ENCODE measurements around the gene MYO1F.
A peak's percentile ranks its signal among the peaks of the same experiment; 100 is the strongest.
"Not testable (repeated sequence)": the region's sequence is repeated elsewhere in the genome, so short reads cannot be mapped to it uniquely, and the experiment has no call there.

MYO1F gene

GRCh38 chr19:8528500-8528899 lies 48.7 kb downstream of the MYO1F start:
- Histone ChIP-seq H3K27ac (no peak overlapping the region), H3K9ac (no peak overlapping the region), H3K27me3 (no peaks in the 10 kb centered on the region), H3K4me3 (no peak overlapping the region), H3K4me2 (no peak overlapping the region), H3K4me1 (0 out of 2 replicates have a peak, but pooled peaks cover 12% of the 10 kb centered on the region), H3K36me3 (peaks cover 30% of the 10 kb centered on the region), H3K9me3 (peaks cover 16% of the 10 kb centered on the region), H4K20me1 (no peaks in the 10 kb centered on the region)
- no peak for TF ChIP-seq Cebpa-rat (IDR thresholded peaks at IDR 0.05)

DNA sequence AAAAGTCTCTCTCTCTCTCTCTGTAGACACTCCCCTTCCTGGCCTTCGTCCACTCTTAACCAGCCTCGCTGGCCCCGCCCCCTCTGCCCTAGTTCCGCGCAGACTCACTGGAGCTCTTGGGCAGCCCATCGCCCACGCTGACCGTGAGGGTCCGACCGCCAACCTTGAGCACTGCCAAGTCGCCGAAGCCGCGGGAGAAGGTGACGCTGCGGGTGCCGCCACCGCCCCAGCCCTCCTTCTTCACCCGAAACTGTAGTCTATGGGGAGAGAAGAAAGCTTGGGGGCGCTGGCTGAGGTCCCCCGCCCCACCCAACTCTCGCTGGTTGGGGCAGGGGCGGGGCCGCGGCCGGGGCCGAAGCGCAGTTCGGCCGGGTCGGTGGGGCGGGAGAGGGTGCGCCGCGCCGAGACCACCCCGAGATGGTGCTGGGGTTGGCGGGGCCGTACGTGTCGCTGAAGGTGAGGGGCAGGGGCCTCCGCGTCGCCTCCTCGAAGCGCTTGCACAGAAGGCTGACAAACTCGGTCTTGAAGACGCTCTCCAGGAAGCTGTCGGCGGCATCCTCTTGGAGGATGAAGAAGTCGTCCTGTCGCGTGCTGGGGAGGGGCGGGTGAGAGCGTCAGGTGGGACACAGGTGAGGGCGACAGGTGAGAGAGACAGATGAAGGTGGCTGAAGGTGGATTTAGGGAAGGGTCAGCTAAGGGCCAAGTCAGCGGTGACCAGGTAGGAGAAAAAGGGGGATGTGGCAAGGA lies 50.7 kb downstream of the MYO1F start:
- no peak overlapping the region for H3K27ac ChIP-seq
- peaks cover 16% of the 10 kb centered on the region for H3K9me3 ChIP-seq
- H3K27me3 ChIP-seq: no peaks in the 10 kb centered on the region
- 0 out of 2 replicates have a peak, but pooled peaks cover 12% of the 10 kb centered on the region for H3K4me1 ChIP-seq
- no peaks in the 10 kb centered on the region for H4K20me1 ChIP-seq
- no peak for TF ChIP-seq Cebpa-rat (IDR thresholded peaks at IDR 0.05)
- H3K4me3 ChIP-seq: peak overlapping the region; percentile 64
- 0 out of 2 replicates have a peak overlapping the region, but pooled peaks have one; percentile 53 for H3K9ac ChIP-seq
- peaks cover 30% of the 10 kb centered on the region for H3K36me3 ChIP-seq
- H3K4me2 ChIP-seq: peak overlapping the region; percentile 56

DNA sequence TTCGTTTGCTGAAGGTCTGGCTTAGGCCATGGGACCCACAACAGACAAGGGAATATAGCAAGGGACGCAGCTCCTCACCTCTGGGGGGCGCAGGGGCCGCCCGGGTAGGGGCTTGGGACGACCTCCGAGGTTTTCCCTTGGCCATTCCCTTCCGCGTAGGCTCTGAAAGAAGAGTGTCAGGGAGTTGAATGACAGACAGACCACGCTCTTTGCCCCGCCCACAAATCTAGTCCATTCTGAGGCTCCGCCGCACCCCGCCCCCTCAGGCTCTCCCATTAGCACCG lies 51.9 kb downstream of the MYO1F start:
- Histone ChIP-seq H3K27ac (no peak overlapping the region), H3K36me3 (peaks cover 29% of the 10 kb centered on the region), H3K4me2 (no peak overlapping the region), H3K9ac (no peak overlapping the region), H3K4me1 (0 out of 2 replicates have a peak, but pooled peaks cover 6% of the 10 kb centered on the region), H4K20me1 (no peaks in the 10 kb centered on the region), H3K4me3 (peak overlapping the region; percentile 64; the same call in 1 of the 2 replicates), H3K27me3 (no peaks in the 10 kb centered on the region), H3K9me3 (peaks cover 16% of the 10 kb centered on the region)
- no peak for TF ChIP-seq Cebpa-rat (IDR thresholded peaks at IDR 0.05)

DNA sequence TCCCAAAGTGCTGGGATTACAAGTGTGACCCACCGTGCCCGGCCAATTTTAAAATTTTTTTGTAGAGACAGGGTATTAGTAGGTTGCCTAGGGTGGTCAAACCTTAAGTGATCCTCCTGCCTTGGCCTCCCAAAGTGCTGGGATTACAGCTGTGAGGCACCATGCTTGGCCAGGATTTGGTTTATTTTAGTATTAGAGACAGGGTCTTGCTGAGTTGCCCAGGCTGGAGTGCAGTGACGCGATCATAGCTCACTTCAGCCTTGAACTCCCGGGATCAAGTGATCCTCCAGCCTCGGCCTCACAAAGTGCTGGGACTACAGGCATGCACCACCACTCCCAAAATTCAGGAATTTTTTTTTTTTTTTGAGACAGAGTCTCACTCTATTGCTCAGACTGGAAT lies 57.9 kb downstream of the MYO1F start:
- Histone ChIP-seq H3K4me2 (no peak overlapping the region), H3K9ac (no peak overlapping the region), H3K9me3 (no peaks in the 10 kb centered on the region), H3K27me3 (no peaks in the 10 kb centered on the region), H3K4me3 (no peak overlapping the region), H3K36me3 (no peaks in the 10 kb centered on the region; the same call in 1 of the 2 replicates), H3K4me1 (peaks cover 13% of the 10 kb centered on the region), H4K20me1 (no peaks in the 10 kb centered on the region), H3K27ac (no peak overlapping the region)
- no peak for TF ChIP-seq Cebpa-rat (IDR thresholded peaks at IDR 0.05)

- Histone ChIP-seq H3K4me3 (no peak overlapping the region), H3K27me3 (no peaks in the 10 kb centered on the region), H3K9me3 (no peaks in the 10 kb centered on the region), H3K9ac (no peak overlapping the region), H3K36me3 (no peaks in the 10 kb centered on the region; the same call in 1 of the 2 replicates), H3K4me1 (peaks cover 15% of the 10 kb centered on the region), H3K4me2 (no peak overlapping the region), H3K27ac (no peak overlapping the region), H4K20me1 (no peaks in the 10 kb centered on the region)
- TF ChIP-seq Cebpa-rat (IDR thresholded peaks at IDR 0.05): no peak
Observed at GRCh38 chr19:8518536-8518935, 58.7 kb downstream of the MYO1F start.

GRCh38 chr19:8517551-8518442 lies 59.4 kb downstream of the MYO1F start:
- peak overlapping the region; percentile 23 for H3K4me2 ChIP-seq
- H3K27ac ChIP-seq: no peak overlapping the region; the same call in 1 of the 2 replicates
- no peaks in the 10 kb centered on the region for H4K20me1 ChIP-seq
- H3K27me3 ChIP-seq: no peaks in the 10 kb centered on the region
- no peak overlapping the region for H3K9ac ChIP-seq
- H3K4me1 ChIP-seq: peaks cover 22% of the 10 kb centered on the region
- no peak; the same call in 1 of the 2 replicates for TF ChIP-seq Cebpa-rat (IDR thresholded peaks at IDR 0.05)
- H3K36me3 ChIP-seq: peaks cover 1% of the 10 kb centered on the region
- H3K4me3 ChIP-seq: no peak overlapping the region
- H3K9me3 ChIP-seq: no peaks in the 10 kb centered on the region

DNA sequence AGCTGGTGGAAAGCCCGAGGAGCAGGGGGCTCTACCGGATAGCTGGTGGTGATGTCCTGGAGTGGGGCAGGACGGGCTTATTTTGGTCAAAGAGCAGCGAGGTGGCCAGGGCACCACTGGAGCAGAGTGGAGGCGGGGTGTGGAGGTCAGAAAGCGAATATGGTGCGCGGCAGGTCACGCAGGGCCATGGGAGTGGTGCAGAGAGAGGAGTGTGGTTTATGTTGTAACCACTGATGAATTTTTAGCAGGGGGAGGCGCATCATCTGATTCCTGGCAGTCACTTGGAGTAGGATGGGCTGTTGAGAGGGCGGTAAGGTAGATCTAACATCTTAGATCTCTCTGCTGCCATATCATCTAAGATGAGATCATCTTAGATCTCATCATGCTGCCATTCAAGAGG lies 61.9 kb downstream of the MYO1F start:
- no peaks in the 10 kb centered on the region for H3K27me3 ChIP-seq
- no peak overlapping the region for H3K9ac ChIP-seq
- peaks cover 29% of the 10 kb centered on the region for H3K4me1 ChIP-seq
- no peak overlapping the region for H3K27ac ChIP-seq
- no peak overlapping the region for H3K4me2 ChIP-seq
- no peaks in the 10 kb centered on the region for H4K20me1 ChIP-seq
- H3K4me3 ChIP-seq: no peak overlapping the region
- no peaks in the 10 kb centered on the region for H3K9me3 ChIP-seq
- no peak for TF ChIP-seq Cebpa-rat (IDR thresholded peaks at IDR 0.05)
- H3K36me3 ChIP-seq: peaks cover 20% of the 10 kb centered on the region

DNA sequence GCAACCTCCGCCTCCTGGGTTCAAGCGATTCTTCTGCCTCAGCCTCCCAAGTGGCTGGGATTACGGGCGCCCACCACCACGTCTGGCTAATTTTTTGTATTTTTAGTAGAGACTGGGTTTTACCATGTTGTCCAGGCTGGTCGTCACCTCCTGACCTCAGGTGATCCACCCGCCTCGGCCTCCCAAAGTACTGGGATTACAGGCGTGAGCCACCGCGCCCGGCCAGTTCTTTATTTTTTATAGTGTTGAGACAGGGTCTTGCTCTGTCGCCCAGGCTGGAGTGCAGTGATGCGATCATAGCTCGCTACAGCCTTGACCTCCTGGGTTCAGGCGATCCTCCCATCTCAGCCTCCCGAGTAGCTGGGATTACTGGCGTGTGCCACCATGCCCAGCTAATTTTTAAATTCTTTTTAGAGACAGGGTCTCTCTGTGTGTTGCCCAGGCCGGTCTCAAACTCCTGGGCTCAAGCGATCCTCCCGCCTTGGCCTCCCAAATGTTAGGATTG lies 62.7 kb downstream of the MYO1F start:
- H3K4me2 ChIP-seq: peak overlapping the region; percentile 79
- H3K36me3 ChIP-seq: peaks cover 27% of the 10 kb centered on the region
- not testable (repeated sequence) for H3K9me3 ChIP-seq, H4K20me1 ChIP-seq, H3K27me3 ChIP-seq
- peak overlapping the region; percentile 83 for H3K4me3 ChIP-seq
- peaks cover 29% of the 10 kb centered on the region for H3K4me1 ChIP-seq
- peak overlapping the region; percentile 99 for H3K27ac ChIP-seq
- peak overlapping the region; percentile 99 for H3K9ac ChIP-seq

DNA sequence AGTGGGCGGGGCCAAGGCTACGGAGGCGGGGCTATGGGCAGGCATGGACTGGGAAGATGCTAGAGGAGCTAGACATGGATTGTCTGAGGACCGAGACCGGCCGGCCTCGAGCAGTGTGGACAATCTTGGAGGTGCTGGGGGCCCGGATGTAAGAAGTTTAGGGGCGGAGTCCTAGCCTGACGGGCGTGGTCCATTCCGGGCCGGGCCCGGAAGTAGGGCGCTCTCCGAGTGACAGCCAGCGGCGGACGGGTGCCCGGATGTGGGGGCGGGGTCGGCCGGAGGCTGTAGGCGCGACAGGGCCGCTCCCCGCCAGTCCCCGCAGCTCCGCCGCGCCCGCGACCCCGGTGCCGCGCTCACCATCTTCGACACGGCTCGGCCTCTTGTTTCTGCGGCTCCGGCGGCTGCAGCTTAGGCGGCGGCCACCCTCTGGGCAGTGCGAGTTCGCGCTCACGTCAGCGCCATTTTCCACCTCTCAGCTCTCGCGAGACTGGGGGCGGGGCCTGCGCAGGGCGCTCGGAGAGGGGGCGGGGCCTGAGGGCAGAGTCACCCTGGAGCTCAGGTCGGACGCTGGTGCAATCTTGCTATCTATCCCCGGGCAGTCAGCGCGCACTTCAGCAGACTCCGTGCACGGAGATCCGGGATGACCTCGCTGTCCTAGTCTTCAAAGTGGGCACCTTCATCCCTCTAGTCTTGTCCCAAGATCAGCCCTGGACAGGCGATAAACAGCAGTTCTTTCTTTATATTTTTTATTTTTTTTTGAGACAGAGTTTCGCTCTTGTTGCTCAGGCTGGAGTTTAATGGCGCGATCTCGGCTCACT lies 63.3 kb downstream of the MYO1F start, which contains the start of gene ZNF414:
Gene ZNF414 (minus strand): TSS at position 481 of the 818 bp plus-strand sequence. CDS start 121 bp downstream, at position 360.
- peak within 1 kb of the TSS; percentile 99 for H3K27ac ChIP-seq
- H3K4me3 ChIP-seq: peak within 1 kb of the TSS; percentile 83
- no peaks in the 10 kb centered on the region for H3K9me3 ChIP-seq
- peak within 1 kb of the TSS; percentile 99 for H3K9ac ChIP-seq
- peaks cover 29% of the 10 kb centered on the region for H3K4me1 ChIP-seq
- H3K4me2 ChIP-seq: peak within 1 kb of the TSS; percentile 87
- peaks cover 31% of the 10 kb centered on the region for H3K36me3 ChIP-seq
- no peaks in the 10 kb centered on the region for H4K20me1 ChIP-seq
- H3K27me3 ChIP-seq: no peaks in the 10 kb centered on the region
- no peak for TF ChIP-seq Cebpa-rat (IDR thresholded peaks at IDR 0.05)

Data from BLaER1 (cell line).